Small intestine (tissue), 7 donors: Measurements from ENCODE around the gene BCAS1. TPM values are rescaled to one million over a fixed set of nuclear protein-coding genes. Genes with fewer than 3 reads are reported as not detected.

ENCODE experiments used
- DNase-seq, 2 donors: peaks; one replicate each; pipeline versions ENCODE4 v3.0.0 to v3.0.0-alpha.2; 2013
- FAIRE-seq: peaks from 2 replicates; lab custom pipeline; 2012; peaks lifted over from hg19 to GRCh38; lab: Jason Lieb, UNC
- H3K27ac ChIP-seq, 3 donors: one replicate each; pipeline ENCODE4 v1.5.1; 2013; ENCODE audit warnings: low read length in 2 of 3, mild to moderate bottlenecking in 2 of 3, control low read depth in 1 of 3, inconsistent platforms in 1 of 3, low read depth in 1 of 3, moderate library complexity in 1 of 3
- H3K27me3 ChIP-seq, 3 donors: one replicate each; pipeline ENCODE4 v1.6.1; 2013; ENCODE audit warnings: low read length in 3 of 3, inconsistent platforms in 1 of 3; ENCODE audit not compliant: control insufficient read depth in 3 of 3, insufficient read depth in 3 of 3
- H3K36me3 ChIP-seq, 3 donors: one replicate each; pipeline ENCODE4 v1.6.1; 2013; ENCODE audit warnings: low read length in 3 of 3, inconsistent platforms in 1 of 3, low read depth in 1 of 3, mild to moderate bottlenecking in 1 of 3, moderate library complexity in 1 of 3; ENCODE audit not compliant: control insufficient read depth in 3 of 3, insufficient read depth in 2 of 3
- H3K4me1 ChIP-seq, 3 donors: one replicate each; pipeline ENCODE4 v1.6.1; 2013; ENCODE audit warnings: low read length in 2 of 3, inconsistent platforms in 1 of 3, low read depth in 1 of 3, mild to moderate bottlenecking in 1 of 3, moderate library complexity in 1 of 3; ENCODE audit not compliant: control insufficient read depth in 3 of 3, insufficient read depth in 2 of 3
- H3K4me3 ChIP-seq, 3 donors: one replicate each; pipeline ENCODE4 v1.5.1; 2013; ENCODE audit warnings: low read length in 3 of 3, control low read depth in 1 of 3, inconsistent platforms in 1 of 3, low read depth in 1 of 3, mild to moderate bottlenecking in 1 of 3, moderate library complexity in 1 of 3
- H3K9me3 ChIP-seq, 2 donors: one replicate each; pipeline ENCODE4 v1.6.1; 2013; ENCODE audit warnings: low read depth in 1 of 2, low read length in 1 of 2; ENCODE audit not compliant: control insufficient read depth in 2 of 2, insufficient read depth in 1 of 2
- WGBS, 3 donors: extraction: QIAGEN DNeasy Blood & Tissue Kit; methylation state at CpG; one replicate each; pipeline ENCODE4 v1.1.7; 2013; 5-methylcytosine and 5-hydroxymethylcytosine counted together
- polyA plus RNA-seq, 4 donors: library from polyadenylated mRNA; stranded (reverse) in 3 of 4; unstranded in 1 of 4; fragments of 200-250 nt in 3 of 4; fragments of 120-200 nt in 1 of 4; gene quantifications; one replicate each; pipeline versions ENCODE4 v1.2.1 to v1.2.3, GENCODE V29; 2013
- donor health status: healthy with polysubstance abuse.
- donor health status: control.
- donor health status: control.
- donor health status: Bipolar disorder and iron deficiency.
- donor health status: healthy.

The BCAS1 gene
- polyA plus RNA-seq, 4 donors = 5.3 to 52.9 (median 30.8) TPM

GRCh38 chr20:54107181-54107580 is 36.8 kb upstream of the BCAS1 start:
- Histone ChIP-seq H3K27me3 (no peaks in the 10 kb centered on the region), H3K27ac (peak overlapping the region in 2 of 3 donors; percentile 36 to 68), H3K4me1 (peaks cover 0 to 24% (median 3%) of the 10 kb centered on the region in 3 donors), H3K9me3 (peaks cover 0 to 4% of the 10 kb centered on the region in 2 donors), H3K4me3 (no peak overlapping the region), H3K36me3 (no peaks in the 10 kb centered on the region)
- FAIRE-seq (no peak), DNase-seq (no peak)
- 36 to 57% (median 39%) methylated on average over 2 of the region's 2 CpGs for WGBS, 3 donors

GRCh38 chr20:54106162-54106561 is 35.8 kb upstream of the BCAS1 start:
- DNase-seq (no peak), FAIRE-seq (no peak)
- Histone ChIP-seq H3K4me1 (peaks cover 0 to 24% (median 3%) of the 10 kb centered on the region in 3 donors), H3K4me3 (no peak overlapping the region), H3K27ac (no peak overlapping the region), H3K9me3 (no peaks in the 10 kb centered on the region), H3K36me3 (no peaks in the 10 kb centered on the region), H3K27me3 (no peaks in the 10 kb centered on the region)
- WGBS, 3 donors = 64 to 70% (median 65%) methylated on average over 4 of the region's 4 CpGs

GRCh38 chr20:54105653-54106052 is 35.3 kb upstream of the BCAS1 start:
- WGBS, 3 donors = 58 to 66% (median 63%) methylated on average over 4 of the region's 4 CpGs
- H3K27ac ChIP-seq = no peak overlapping the region
- no peaks in the 10 kb centered on the region for H3K9me3 ChIP-seq

GRCh38 chr20:54104781-54105180 is 34.4 kb upstream of the BCAS1 start:
- FAIRE-seq = no peak
- no peak for DNase-seq
- no peaks in the 10 kb centered on the region for H3K36me3 ChIP-seq
- H3K27ac ChIP-seq = no peak overlapping the region
- WGBS, 3 donors = 78 to 94% (median 82%) methylated on average over 4 of the region's 4 CpGs
- H3K27me3 ChIP-seq = no peaks in the 10 kb centered on the region
- H3K4me1 ChIP-seq = peaks cover 0 to 24% (median 3%) of the 10 kb centered on the region in 3 donors
- H3K9me3 ChIP-seq = no peaks in the 10 kb centered on the region
- no peak overlapping the region for H3K4me3 ChIP-seq

More at GRCh38 chr20:54105653-54106052, 35.3 kb upstream of the BCAS1 start:
- Histone ChIP-seq H3K27me3 (no peaks in the 10 kb centered on the region), H3K4me1 (peaks cover 0 to 24% (median 3%) of the 10 kb centered on the region in 3 donors), H3K36me3 (no peaks in the 10 kb centered on the region), H3K4me3 (no peak overlapping the region)
- FAIRE-seq (no peak), DNase-seq (no peak)

- no peaks in the 10 kb centered on the region for H3K36me3 ChIP-seq
- no peak for FAIRE-seq
- H3K27ac ChIP-seq = peak overlapping the region in 1 of 3 donors; percentile 76
- DNase-seq = peak; percentile 28 to 80
- 43 to 66% (median 43%) methylated on average over 6 of the region's 6 CpGs for WGBS, 3 donors
- H3K9me3 ChIP-seq = no peaks in the 10 kb centered on the region
- no peaks in the 10 kb centered on the region for H3K27me3 ChIP-seq
- H3K4me1 ChIP-seq = peaks cover 0 to 24% (median 3%) of the 10 kb centered on the region in 3 donors
- H3K4me3 ChIP-seq = no peak overlapping the region
Measured at GRCh38 chr20:54103762-54104600, 33.6 kb upstream of the BCAS1 start.

- H3K4me1 ChIP-seq = peaks cover 0 to 22% (median 3%) of the 10 kb centered on the region in 3 donors
- FAIRE-seq (no peak), DNase-seq (peak; percentile 79 to 90)
- WGBS, 3 donors = 27 to 34% (median 29%) methylated on average over 11 of the region's 11 CpGs
- H3K27ac ChIP-seq = peak overlapping the region in 1 of 3 donors; percentile 76
- H3K9me3 ChIP-seq = no peaks in the 10 kb centered on the region
- H3K4me3 ChIP-seq = no peak overlapping the region
- H3K27me3 ChIP-seq = no peaks in the 10 kb centered on the region
- no peaks in the 10 kb centered on the region for H3K36me3 ChIP-seq
Measured at GRCh38 chr20:54103067-54103761, 32.8 kb upstream of the BCAS1 start.

GRCh38 chr20:54102543-54102942 is 32.1 kb upstream of the BCAS1 start:
- FAIRE-seq (no peak), DNase-seq (no peak)
- Histone ChIP-seq H3K36me3 (no peaks in the 10 kb centered on the region), H3K4me1 (peaks cover 0 to 15% (median under 1%) of the 10 kb centered on the region in 3 donors), H3K27ac (no peak overlapping the region), H3K9me3 (no peaks in the 10 kb centered on the region), H3K4me3 (no peak overlapping the region), H3K27me3 (no peaks in the 10 kb centered on the region)
- 95% methylated on average over 2 of the region's 2 CpGs for WGBS, 3 donors

- DNase-seq (no peak), FAIRE-seq (no peak)
- Histone ChIP-seq H3K27ac (no peak overlapping the region), H3K4me1 (peaks cover 0 to 10% (median 0%) of the 10 kb centered on the region in 3 donors), H3K36me3 (no peaks in the 10 kb centered on the region), H3K9me3 (no peaks in the 10 kb centered on the region), H3K27me3 (no peaks in the 10 kb centered on the region), H3K4me3 (no peak overlapping the region)
- 89 to 92% (median 91%) methylated on average over 2 of the region's 2 CpGs for WGBS, 3 donors
Measured at GRCh38 chr20:54100563-54100962, 30.2 kb upstream of the BCAS1 start.
